B cell (primary cell): Measurements from ENCODE around the gene CST5. TPM values are rescaled to one million over a fixed set of nuclear protein-coding genes. Genes with fewer than 3 reads are reported as not detected.

Experiments
- ATAC-seq: fragments of 200-7000 bp; cut with Tn5 transposase; one replicate; pipeline ENCODE4 v1.10.0; 2021; ENCODE audit warnings: low read depth, mild to moderate bottlenecking, moderate number of reproducible peaks, moderate library complexity
- CTCF ChIA-PET: fragments of 350-600 bp; sonication (Branson Sonifier 250); formaldehyde crosslinking; loops from one replicate; lab custom pipeline; 2021; ENCODE audit warnings: antibody characterized with exemption, inconsistent platforms; lab: Charles Lee
- POLR2A ChIA-PET: fragments of 350-600 bp; sonication (Branson Sonifier 250); formaldehyde crosslinking; loops from one replicate; lab custom pipeline; 2021; ENCODE audit warnings: antibody characterized with exemption; lab: Charles Lee
- DNase-seq: peaks from one replicate; pipeline ENCODE4 v3.0.0; 2013
- H2AFZ ChIP-seq: 2 replicates; pipeline ENCODE4 v1.6.1; 2012; ENCODE audit warnings: mild to moderate bottlenecking, low read depth, low read length; ENCODE audit not compliant: insufficient read depth, poor library complexity, severe bottlenecking
- H3K27ac ChIP-seq, 2 donors: 1 replicate in 1 of 2; 2 replicates in 1 of 2; pipeline ENCODE4 v1.5.1; 2012 to 2013; ENCODE audit warnings: low read length in 2 of 2, mild to moderate bottlenecking in 2 of 2, moderate library complexity in 1 of 2
- H3K27me3 ChIP-seq, 4 experiments: fragments of 200-600 bp in 1 of 4; sonication (generic) in 1 of 4; replicated peaks in 1 of 4; 1 replicate in 2 of 4; 2 replicates in 2 of 4; pipeline versions ENCODE4 v1.6.1 to v1.7.0; 2013 to 2016; ENCODE audit warnings: low read length in 3 of 4, mild to moderate bottlenecking in 2 of 4, mixed read lengths in 1 of 4, moderate library complexity in 1 of 4; ENCODE audit not compliant: insufficient read depth in 4 of 4, control insufficient read depth in 3 of 4; ENCODE audit errors: control extremely low read depth in 1 of 4
- H3K36me3 ChIP-seq, 2 experiments: replicated peaks in 1 of 2; 1 replicate in 1 of 2; 2 replicates in 1 of 2; pipeline versions ENCODE4 v1.6.1 to v1.7.1; 2013; ENCODE audit warnings: low read length in 1 of 2; ENCODE audit not compliant: insufficient read depth in 2 of 2, control insufficient read depth in 1 of 2; ENCODE audit errors: control extremely low read depth in 1 of 2, extremely low read depth in 1 of 2
- H3K4me1 ChIP-seq, 2 donors: fragments of 200-600 bp in 1 of 2; sonication (generic) in 1 of 2; 1 replicate in 1 of 2; 2 replicates in 1 of 2; pipeline versions ENCODE4 v1.5.1 to v1.6.1; 2013 to 2017; ENCODE audit warnings: low read length in 2 of 2; ENCODE audit not compliant: control insufficient read depth in 2 of 2, insufficient read depth in 2 of 2
- H3K4me2 ChIP-seq: replicated peaks from 2 replicates; pipeline ENCODE3; 2012; ENCODE audit warnings: mild to moderate bottlenecking, low read depth, low read length; ENCODE audit not compliant: poor library complexity, severe bottlenecking
- H3K4me3 ChIP-seq, 5 experiments: fragments of 200-600 bp in 1 of 5; sonication (generic) in 1 of 5; 1 replicate in 3 of 5; 2 replicates in 2 of 5; pipeline versions ENCODE4 v1.5.1 to v1.7.0; 2011 to 2016; ENCODE audit warnings: low read length in 4 of 5, mild to moderate bottlenecking in 4 of 5, low read depth in 2 of 5, control low read depth in 1 of 5, moderate library complexity in 1 of 5; ENCODE audit not compliant: insufficient read depth in 1 of 5; ENCODE audit errors: control extremely low read depth in 1 of 5, extremely low read depth in 1 of 5
- H3K79me2 ChIP-seq: fragments of 200-600 bp; sonication (generic); one replicate; pipeline ENCODE4 v1.6.0; 2016; ENCODE audit warnings: low read length; ENCODE audit not compliant: control insufficient read depth, insufficient read depth
- H3K9ac ChIP-seq: fragments of 200-600 bp; sonication (generic); 2 replicates; pipeline ENCODE4 v1.6.1; 2017; ENCODE audit warnings: mild to moderate bottlenecking, low read length, moderate library complexity
- H3K9me3 ChIP-seq, 3 donors: one replicate each; pipeline versions ENCODE4 v1.6.1 to v1.7.1; 2013; ENCODE audit warnings: low read length in 2 of 3; ENCODE audit not compliant: control insufficient read depth in 2 of 3, insufficient read depth in 1 of 3; ENCODE audit errors: control extremely low read depth in 1 of 3
- H4K20me1 ChIP-seq: 2 replicates; pipeline ENCODE4 v1.6.0; 2012; ENCODE audit warnings: mild to moderate bottlenecking, low read length; ENCODE audit not compliant: insufficient read depth, control insufficient read depth, poor library complexity, severe bottlenecking
- H3K27ac Mint-ChIP-seq: one replicate; pipeline ENCODE4 v1.8.0; 2021; ENCODE audit warnings: mixed read lengths
- H3K27me3 Mint-ChIP-seq: one replicate; pipeline ENCODE4 v1.8.0; 2021; ENCODE audit warnings: mixed read lengths
- H3K4me1 Mint-ChIP-seq: one replicate; pipeline ENCODE4 v1.8.0; 2021; ENCODE audit warnings: mixed read lengths
- H3K4me3 Mint-ChIP-seq: one replicate; pipeline ENCODE4 v1.8.0; 2021; ENCODE audit warnings: mixed read lengths
- H3K9me3 Mint-ChIP-seq: one replicate; pipeline ENCODE4 v1.8.0; 2022; ENCODE audit warnings: mixed read lengths; ENCODE audit not compliant: insufficient read depth
- EZH2 ChIP-seq: IDR thresholded peaks from 2 replicates; pipeline ENCODE4 v1.6.1; 2012; ENCODE audit warnings: borderline replicate concordance, low read depth, mild to moderate bottlenecking, moderate library complexity, low read length; ENCODE audit not compliant: insufficient read depth, poor library complexity, severe bottlenecking
- whole genome bisulfite sequencing: methylation state at CpG from one replicate; pipeline ENCODE4 v1.1.5; 2013; ENCODE audit warnings: missing lambda C conversion rate; ENCODE audit not compliant: insufficient coverage; 5-methylcytosine and 5-hydroxymethylcytosine counted together
- intact Hi-C: fragments of 100-400 bp; cut with micrococcal nuclease; formaldehyde crosslinking; loops from one replicate; pipeline ENCODE4 v1.10.0; 2022
- polyA plus RNA-seq: library from polyadenylated mRNA; depleted of rRNA; stranded (reverse); fragments of >200 nt; gene quantifications from 2 replicates; pipeline ENCODE4 v1.2.3, GENCODE V29; 2012
- total RNA-seq, 2 donors: library from RNA; stranded (reverse); fragments of 120-200 nt in 1 of 2; gene quantifications; 1 replicate in 1 of 2; 2 replicates in 1 of 2; pipeline versions ENCODE4 v1.2.3 to v1.2.4, GENCODE V29; 2013 to 2022
- TF ChIP-seq, protein P1 (sequence below): fragments of 200-600 bp; IDR thresholded peaks from one replicate; pipeline ENCODE4 v1.8.0; 2022; ENCODE audit warnings: antibody characterized with exemption, mild to moderate bottlenecking

Gene CST5
- total and polyA plus RNA-seq, 2 donors (not counting 1 experiment from before 2014, with no cell fraction given) = not detected

DNA sequence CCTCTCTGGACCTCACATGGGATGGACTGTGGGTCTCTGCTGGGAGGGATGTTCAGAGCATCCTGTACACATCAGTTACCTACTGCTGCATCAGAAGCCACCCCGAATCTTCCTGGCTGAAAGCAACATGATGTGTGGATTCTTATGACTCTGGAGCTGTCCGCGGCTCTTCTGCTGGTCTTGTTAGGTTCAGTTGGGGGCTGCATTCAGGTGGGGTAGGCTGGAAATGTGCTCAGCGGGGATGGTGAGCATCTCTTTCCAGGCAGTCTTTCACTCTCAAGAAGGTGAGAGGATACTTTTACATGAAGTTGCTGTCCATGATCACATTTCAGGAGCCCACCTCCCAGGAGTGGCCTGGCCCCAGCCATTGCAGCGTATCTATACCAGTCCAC, 5.2 kb upstream of the CST5 start:
- Histone ChIP-seq H3K4me1 (no peaks in the 10 kb centered on the region), H3K27me3 (no peaks in the 10 kb centered on the region), H3K9me3 (no peaks in the 10 kb centered on the region), H3K4me2 (no peak overlapping the region), H3K27ac (no peak overlapping the region), H4K20me1 (no peaks in the 10 kb centered on the region), H3K79me2 (no peaks in the 10 kb centered on the region), H3K36me3 (no peaks in the 10 kb centered on the region), H3K9ac (no peak overlapping the region), H2AFZ (no peak overlapping the region), H3K4me3 (no peak overlapping the region)
- Mint-ChIP-seq H3K9me3 (no peaks in the 10 kb centered on the region), H3K4me3 (no peak overlapping the region), H3K27me3 (peaks cover 3% of the 10 kb centered on the region), H3K27ac (no peak overlapping the region), H3K4me1 (no peaks in the 10 kb centered on the region)
- DNase-seq (no peak), ATAC-seq (no peak)
- TF ChIP-seq, protein P1, sequence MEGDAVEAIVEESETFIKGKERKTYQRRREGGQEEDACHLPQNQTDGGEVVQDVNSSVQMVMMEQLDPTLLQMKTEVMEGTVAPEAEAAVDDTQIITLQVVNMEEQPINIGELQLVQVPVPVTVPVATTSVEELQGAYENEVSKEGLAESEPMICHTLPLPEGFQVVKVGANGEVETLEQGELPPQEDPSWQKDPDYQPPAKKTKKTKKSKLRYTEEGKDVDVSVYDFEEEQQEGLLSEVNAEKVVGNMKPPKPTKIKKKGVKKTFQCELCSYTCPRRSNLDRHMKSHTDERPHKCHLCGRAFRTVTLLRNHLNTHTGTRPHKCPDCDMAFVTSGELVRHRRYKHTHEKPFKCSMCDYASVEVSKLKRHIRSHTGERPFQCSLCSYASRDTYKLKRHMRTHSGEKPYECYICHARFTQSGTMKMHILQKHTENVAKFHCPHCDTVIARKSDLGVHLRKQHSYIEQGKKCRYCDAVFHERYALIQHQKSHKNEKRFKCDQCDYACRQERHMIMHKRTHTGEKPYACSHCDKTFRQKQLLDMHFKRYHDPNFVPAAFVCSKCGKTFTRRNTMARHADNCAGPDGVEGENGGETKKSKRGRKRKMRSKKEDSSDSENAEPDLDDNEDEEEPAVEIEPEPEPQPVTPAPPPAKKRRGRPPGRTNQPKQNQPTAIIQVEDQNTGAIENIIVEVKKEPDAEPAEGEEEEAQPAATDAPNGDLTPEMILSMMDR = no peak
- TF ChIP-seq EZH2 = no peak
- intact Hi-C loops = no loop called here
- ChIA-PET POLR2A (no interaction called here), CTCF (no interaction called here)
- WGBS = 95% methylated on average over 4 of the region's 5 CpGs

GRCh38 chr20:23884136-23884770, 4.7 kb upstream of the CST5 start:
- H3K4me3 Mint-ChIP-seq = no peak overlapping the region
- no peak overlapping the region for H3K27ac Mint-ChIP-seq
- H3K4me1 ChIP-seq = no peaks in the 10 kb centered on the region
- H3K4me1 Mint-ChIP-seq = no peaks in the 10 kb centered on the region
- H3K27me3 ChIP-seq = no peaks in the 10 kb centered on the region
- 80% methylated on average over 4 of the region's 5 CpGs for WGBS
- ATAC-seq = no peak
- intact Hi-C loops = no loop called here
- no peaks in the 10 kb centered on the region for H3K9me3 ChIP-seq
- POLR2A ChIA-PET = no interaction called here
- H3K9ac ChIP-seq = no peak overlapping the region
- no peaks in the 10 kb centered on the region for H3K36me3 ChIP-seq
- H3K4me3 ChIP-seq = no peak overlapping the region
- DNase-seq = no peak
- TF ChIP-seq, protein P1 = no peak
- TF ChIP-seq EZH2 = no peak
- no peaks in the 10 kb centered on the region for H3K79me2 ChIP-seq
- no peaks in the 10 kb centered on the region for H3K9me3 Mint-ChIP-seq
- no peak overlapping the region for H3K4me2 ChIP-seq
- H3K27ac ChIP-seq = no peak overlapping the region
- peaks cover 3% of the 10 kb centered on the region for H3K27me3 Mint-ChIP-seq
- H4K20me1 ChIP-seq = no peaks in the 10 kb centered on the region
- CTCF ChIA-PET = no interaction called here
- H2AFZ ChIP-seq = no peak overlapping the region
